Activated CD4-positive, alpha-beta T cell treated with anti-CD3 and anti-CD28 coated beads, Interleukin-10, Interleukin-2, amounts not matched to agents 100 ng/mL and 50 ng/mL, durations not matched to agents 16 hours and 8 hours (primary cell): ENCODE data around the gene OCA2.
"Not testable (repeated sequence)": the region's sequence is repeated elsewhere in the genome, so short reads cannot be mapped to it uniquely, and the experiment has no call there.

ENCODE experiments used
- DNase-seq: peaks from one replicate; pipeline ENCODE4 v3.0.0-alpha.2; 2020

Gene OCA2

DNA sequence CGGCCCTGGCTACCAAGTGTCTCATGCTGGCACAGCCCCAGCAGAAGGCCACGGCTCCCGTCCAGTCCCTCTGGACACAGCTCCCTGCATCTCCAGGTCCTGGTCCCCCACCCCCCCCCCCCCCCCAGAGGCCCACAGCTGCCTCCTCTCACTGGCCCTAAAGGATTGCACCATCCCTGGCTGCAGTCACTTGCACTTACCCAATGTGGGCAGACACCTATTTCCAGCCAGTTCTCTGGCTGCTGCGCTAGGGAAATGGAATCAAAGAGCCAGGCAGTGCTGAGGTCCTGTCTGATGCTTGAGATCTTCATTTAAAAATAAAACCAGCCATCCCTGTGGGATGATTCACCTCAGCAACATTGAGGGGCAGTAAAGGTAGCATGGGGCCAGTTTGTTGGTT, 346.4 kb downstream of the OCA2 start:
- DNase-seq: no peak

DNA sequence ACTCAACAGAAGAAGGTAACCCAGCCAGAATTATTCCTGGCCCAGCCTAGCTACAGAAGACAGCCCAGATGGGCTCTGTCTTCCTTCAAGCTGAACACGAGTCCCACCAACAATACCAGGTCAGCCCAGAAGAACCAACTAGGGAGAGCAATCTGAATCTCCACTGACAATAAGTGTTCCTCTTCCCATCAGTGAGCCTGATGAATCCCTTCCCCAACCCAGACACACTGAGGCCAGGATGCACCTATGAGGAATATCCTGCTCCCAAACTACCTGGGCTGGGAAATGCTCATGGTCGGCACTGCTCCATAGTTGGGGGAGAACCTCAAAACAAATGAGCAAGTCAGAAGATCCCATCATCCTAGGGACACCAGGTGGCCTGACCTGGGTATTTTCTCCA, 351.1 kb downstream of the OCA2 start:
- DNase-seq: no peak

DNA sequence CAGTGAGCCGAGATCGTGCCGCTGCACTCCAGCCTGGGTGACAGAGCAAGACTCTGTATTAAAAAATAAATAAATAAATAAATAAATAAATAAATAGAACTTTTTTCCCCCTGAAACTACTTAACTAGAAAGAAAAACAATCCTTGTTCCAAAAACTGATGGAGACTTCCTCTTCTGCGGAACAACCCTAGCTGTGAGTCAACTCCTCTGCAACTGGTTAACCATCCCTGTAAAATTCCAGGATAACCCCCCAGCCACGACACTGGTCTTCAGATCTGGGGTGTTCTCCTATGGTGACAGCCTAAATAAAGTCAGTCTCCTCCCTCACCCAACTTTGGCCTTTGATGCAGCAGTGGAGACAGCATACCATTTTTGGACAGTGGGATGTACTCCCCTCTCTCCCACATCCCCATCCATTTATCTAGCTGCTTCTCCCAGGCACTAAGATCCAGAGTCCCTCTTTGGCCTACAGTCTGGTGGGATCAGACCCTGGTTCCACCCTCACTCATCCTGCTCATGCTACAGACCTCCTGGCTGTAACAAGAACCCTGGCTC, 352.6 kb downstream of the OCA2 start:
- DNase-seq: no peak

- no peak for DNase-seq
Observed at GRCh38 chr15:27744641-27745040, 354.5 kb downstream of the OCA2 start.

- no peak for DNase-seq
Observed at GRCh38 chr15:27743638-27744037, 355.5 kb downstream of the OCA2 start.

- DNase-seq: no peak
Observed at GRCh38 chr15:27742751-27743477, 356.2 kb downstream of the OCA2 start.

DNA sequence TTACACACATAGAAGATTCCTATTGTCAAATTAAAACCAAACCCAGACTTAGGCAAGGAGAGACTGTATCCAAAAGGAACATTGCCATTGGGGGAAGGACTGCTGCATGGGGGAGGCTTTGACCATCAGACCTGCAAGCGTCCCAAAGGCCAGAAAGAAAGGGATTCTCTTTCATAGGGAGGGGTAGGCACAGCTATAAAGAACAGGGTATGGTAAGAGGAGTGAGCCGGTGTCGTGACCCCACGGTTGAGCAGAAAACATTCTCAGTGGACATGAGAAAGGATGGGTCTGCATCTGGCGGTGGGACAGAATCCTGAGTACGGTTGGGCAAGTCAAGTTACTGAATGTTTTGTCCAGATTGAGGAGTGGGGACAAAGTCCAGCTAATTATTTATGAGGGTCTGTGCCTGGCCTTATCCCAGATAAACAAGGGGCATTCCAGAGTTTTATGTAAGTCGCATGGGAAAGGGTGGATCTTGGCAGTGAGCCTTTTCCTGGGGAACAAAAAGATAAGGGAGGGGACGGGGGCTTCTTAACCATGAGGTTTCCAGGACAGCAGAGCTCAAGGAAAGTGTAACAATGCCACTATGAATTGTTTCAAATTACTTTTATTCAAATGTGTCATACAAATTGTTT, 357.8 kb downstream of the OCA2 start:
- no peak for DNase-seq

- DNase-seq: no peak
Observed at GRCh38 chr15:27734785-27735495, 364.2 kb downstream of the OCA2 start.

DNA sequence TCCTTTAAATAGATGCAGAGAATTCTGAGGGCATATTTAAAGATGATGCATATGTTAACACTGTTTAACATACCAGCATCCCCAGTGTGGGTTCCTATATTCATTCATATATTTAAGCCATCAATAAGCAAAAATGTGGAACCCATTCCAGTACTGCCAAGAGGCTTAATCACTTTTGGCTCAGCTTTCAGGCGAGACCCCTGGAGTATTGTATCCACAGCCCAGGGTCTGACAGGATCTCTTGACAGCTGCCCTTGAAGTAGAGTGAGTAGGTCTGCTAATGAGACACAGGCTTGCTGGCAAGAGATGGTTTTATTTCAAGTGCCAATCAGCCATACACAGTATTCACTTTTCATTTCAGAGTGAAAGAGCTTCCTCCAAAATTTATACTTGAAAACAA, 367.3 kb downstream of the OCA2 start:
- DNase-seq: no peak

GRCh38 chr15:27730868-27731267, 368.2 kb downstream of the OCA2 start:
- DNase-seq: no peak

- DNase-seq: no peak
Observed at GRCh38 chr15:27725731-27726130, 373.4 kb downstream of the OCA2 start.

DNA sequence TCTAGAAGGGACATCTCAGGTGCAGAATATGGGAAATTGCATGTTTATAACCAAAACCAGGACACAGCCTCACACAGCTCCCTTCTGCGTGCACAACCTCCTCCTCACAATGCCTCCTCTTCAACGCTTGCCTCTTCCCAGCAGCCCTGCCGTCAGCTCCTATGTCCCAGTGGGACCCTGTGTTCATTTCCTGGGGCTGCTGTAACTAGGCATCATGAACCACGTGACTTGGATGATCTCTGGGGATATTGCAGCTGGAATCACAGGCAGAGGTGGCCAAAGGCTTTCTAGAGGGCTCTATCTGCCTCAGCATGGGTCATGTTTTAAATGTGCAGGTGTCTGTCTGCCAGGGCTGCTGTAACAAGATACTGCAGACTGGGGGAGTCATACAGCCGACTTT, 375.3 kb downstream of the OCA2 start:
- no peak for DNase-seq

DNA sequence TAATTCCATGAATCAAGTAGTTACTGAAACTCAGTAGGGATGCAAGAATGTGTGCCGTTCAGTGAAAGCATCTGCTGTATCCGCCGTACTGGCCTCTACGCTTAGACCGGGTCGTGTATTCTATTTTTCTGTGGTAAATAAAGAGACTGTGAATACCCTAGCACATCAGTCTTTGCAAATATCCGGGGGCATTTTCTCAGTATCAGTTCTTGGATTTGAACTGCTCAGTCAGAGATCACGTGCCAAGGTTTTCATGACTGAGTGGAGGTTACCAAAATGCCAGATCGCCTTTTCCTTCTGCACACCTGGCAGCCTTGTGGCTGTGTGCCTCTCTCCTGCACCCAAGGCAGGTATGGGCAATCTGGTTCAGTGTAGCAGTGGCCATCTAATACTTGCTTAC, 377.0 kb downstream of the OCA2 start:
- no peak for DNase-seq

GRCh38 chr15:27714675-27715074, 384.4 kb downstream of the OCA2 start:
- DNase-seq: no peak

DNA sequence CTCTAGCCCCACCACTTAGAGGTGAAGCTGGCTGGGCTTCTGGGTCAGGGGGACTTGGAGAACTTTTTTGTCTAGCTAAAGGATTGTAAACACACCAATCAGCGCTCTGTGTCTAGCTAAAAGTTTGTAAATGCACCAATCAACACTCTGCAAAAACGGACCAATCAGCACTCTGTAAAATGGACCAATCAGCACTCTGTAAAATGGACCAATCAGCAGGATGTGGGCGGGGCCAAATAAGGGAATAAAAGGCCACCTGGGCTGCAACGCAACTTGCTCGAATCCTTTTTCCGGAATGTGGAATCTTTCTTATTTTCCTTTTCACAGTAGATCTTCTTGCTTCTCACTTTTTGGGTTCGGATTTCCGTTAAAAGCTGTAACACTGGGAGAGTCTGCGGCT, 385.3 kb downstream of the OCA2 start:
- not testable (repeated sequence) for DNase-seq

DNA sequence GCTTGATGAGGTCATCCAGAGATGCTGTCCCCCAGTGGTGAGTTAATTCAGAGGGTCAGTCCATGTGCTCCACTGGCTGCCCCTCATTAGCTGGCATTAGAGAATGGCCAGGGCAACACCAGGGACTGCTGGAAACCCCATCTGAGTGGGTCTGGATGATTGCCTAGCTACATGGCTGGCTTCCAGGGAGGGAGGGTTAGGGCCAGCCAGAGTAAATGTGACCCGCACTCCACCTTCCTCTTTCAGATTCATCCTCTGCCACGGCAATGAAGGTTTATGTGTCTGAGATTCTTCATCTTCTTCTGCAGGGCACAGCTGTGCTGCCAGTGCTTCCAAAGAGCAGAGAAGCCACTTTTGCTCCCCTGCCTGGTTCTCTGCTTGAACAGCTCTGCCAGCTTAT, 391.9 kb downstream of the OCA2 start:
- no peak for DNase-seq

- DNase-seq: no peak
Observed at GRCh38 chr15:27706300-27706699, 392.8 kb downstream of the OCA2 start.

GRCh38 chr15:27705056-27705455, 394.1 kb downstream of the OCA2 start:
- DNase-seq: no peak
